Endothelial cell of umbilical vein (primary cell): ENCODE measurements around the gene ITPRIP.

ENCODE experiments used
- CTCF ChIP-seq, 2 donors: IDR thresholded peaks; 1 replicate in 1 of 2; 2 replicates in 1 of 2; pipeline ENCODE4 v1.5.1; 2011; ENCODE audit warnings: low read length in 2 of 2, mild to moderate bottlenecking in 2 of 2, moderate library complexity in 2 of 2, control low read depth in 1 of 2, inconsistent platforms in 1 of 2, low read depth in 1 of 2; ENCODE audit not compliant: insufficient read depth in 1 of 2; ENCODE audit errors: extremely low read depth in 1 of 2
- MYC ChIP-seq: IDR thresholded peaks from one replicate; pipeline ENCODE4 v1.6.1; 2011; ENCODE audit warnings: mild to moderate bottlenecking, low read depth, low read length

- TF ChIP-seq MYC (no peak), CTCF (IDR thresholded peaks at IDR 0.05; ENCODE audit: extremely low read depth in 1 of 2, insufficient read depth in 1 of 2, low read depth in 1 of 2, low read length in 2 of 2) (no peak)
Measured at GRCh38 chr10:104318326-104318725, 19.9 kb downstream of the ITPRIP start.
